Activated CD4-positive, alpha-beta T cell treated with anti-CD3 and anti-CD28 coated beads for 24 hours (primary cell): ENCODE results near the gene TAS2R46.
"Not testable (repeated sequence)": the region's sequence is repeated elsewhere in the genome, so short reads cannot be mapped to it uniquely, and the experiment has no call there.

Experiments
- DNase-seq, 2 donors: peaks; one replicate each; pipeline ENCODE4 v3.0.0-alpha.2; 2020; ENCODE audit warnings: low read depth in 2 of 2

Gene TAS2R46

DNA sequence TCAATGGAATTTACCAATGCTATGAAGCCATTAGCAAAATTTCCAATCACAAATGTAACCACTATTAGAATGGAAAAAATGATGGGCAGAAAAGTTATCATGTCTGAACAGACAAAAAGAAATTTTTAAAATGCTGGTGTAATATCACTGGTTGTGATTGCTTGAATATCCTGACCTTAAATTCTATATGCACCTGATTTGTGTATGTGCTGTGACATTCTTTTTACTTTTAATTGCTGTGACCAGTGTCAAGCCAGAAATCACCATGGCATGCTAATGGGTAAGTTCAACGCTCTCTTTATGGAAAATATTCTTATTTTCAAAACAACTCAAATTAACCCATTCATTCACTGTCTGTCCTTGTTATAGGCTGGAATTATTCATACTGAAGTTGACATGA, at the start of gene TAS2R46:
TSS of gene TAS2R46 (minus strand) at position 101 of the 400 bp plus-strand sequence. CDS start at position 101, 0 bp downstream.
- DNase-seq = not testable (repeated sequence)

DNA sequence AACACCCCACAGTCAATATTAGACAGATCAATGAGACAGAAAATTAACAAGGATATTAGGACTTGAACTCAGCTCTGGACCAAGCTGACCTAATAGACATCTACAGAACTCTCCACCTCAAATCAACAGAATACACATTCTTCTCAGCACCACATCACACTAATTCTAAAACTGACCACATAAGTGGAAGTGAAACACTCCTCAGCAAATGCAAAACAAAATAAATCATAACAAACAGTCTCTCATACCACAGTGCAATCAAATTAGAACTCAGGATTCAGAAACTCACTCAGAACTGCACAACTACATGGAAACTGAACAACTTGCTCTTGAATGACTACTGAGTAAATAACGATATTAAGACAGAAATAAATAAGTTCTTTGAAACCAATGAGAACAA, 49.1 kb upstream of the TAS2R46 start:
- not testable (repeated sequence) for DNase-seq

- DNase-seq = no peak
These were observed 46.8 kb upstream of the TAS2R46 start for GRCh38 chr12:11108862-11109261.

DNA sequence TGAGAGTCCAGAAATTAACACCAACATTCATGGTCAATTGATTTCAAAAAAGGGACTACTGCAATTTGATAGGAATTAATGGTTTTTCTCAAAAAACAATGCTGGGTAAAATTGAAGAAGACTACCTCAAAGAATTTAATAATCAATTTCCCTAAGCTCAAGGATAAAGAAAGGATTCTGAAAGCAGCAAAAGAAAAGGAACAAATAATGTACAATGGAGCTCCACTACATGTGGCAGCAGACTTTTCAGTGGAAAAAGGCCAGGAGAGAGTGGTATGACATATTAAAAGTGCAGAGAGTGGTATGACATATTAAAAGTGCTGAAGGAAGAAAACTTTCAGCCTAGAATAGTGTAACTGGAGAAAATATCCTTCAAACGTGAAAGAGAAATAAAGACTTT, 45.6 kb upstream of the TAS2R46 start:
- no peak for DNase-seq

GRCh38 chr12:11106288-11106687, 44.2 kb upstream of the TAS2R46 start:
- no peak for DNase-seq

DNA sequence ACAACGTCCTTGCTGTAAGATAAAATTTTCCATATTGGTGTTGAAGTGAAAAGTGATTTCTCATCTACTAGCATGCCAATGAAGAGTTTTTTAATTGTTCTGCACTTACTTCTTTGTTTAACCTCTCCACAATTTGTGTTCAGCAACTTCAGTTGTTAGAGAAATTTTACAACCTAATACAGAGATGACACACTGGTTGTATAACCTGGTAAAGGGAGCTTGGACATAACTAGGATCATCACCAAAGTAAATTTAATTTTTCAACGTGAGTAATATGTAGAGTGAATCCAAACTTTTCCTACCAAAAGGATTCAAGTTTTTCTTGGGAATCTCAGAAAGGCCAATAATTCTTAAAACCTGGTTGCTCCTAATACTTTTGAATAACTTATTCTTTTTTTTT, 43.5 kb upstream of the TAS2R46 start:
- DNase-seq = no peak

- not testable (repeated sequence) for DNase-seq
These were observed 32.8 kb upstream of the TAS2R46 start for GRCh38 chr12:11094910-11095309.

GRCh38 chr12:11092128-11092527, 30.0 kb upstream of the TAS2R46 start, which contains the start of gene TAS2R43:
Gene TAS2R43 (minus strand): TSS chr12:11092313. CDS start chr12:11092229, 84 bp downstream.
- no peak for DNase-seq

GRCh38 chr12:11089246-11089645, 27.2 kb upstream of the TAS2R46 start:
- no peak for DNase-seq

DNA sequence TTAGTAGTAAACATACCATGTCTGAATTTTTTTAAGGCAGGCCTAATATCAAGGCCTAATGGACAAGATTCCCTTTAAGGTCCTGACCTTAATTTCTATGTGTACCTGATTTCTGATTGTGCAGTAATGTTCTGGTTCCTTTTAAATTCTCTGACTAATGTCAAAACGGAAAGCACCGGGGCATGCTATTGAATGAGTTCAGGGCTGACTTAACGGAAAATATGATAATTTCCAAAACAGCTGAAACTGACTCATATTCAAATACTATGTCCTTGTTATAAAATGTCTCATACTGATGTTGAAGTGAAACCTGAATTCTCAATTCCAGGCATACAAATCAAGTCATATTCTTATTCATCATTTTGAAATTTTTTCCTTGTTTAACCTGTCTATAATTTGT, 23.3 kb upstream of the TAS2R46 start:
- peak in 1 of 2 donors; percentile 8 for DNase-seq

DNA sequence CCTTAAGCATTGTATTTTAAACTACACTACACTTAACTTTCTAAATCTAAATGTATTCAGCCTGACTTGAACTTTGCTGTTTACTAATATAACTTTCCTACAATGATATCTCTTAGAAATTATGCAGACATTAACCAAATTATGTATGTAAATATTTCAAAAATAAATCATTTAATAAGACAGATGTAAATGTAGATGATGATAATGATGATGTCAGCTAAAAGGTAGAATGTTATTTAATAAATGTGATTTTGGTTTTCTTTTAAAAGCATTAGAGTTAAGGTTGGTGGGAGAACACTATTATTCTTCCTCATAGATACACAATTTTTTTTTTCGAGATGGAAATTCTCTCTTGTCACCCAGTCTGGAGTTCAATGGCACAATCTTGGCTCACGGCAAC, 19.9 kb upstream of the TAS2R46 start:
- DNase-seq = no peak

GRCh38 chr12:11078246-11078645, 16.2 kb upstream of the TAS2R46 start:
- DNase-seq = no peak

GRCh38 chr12:11075642-11076041, 13.5 kb upstream of the TAS2R46 start:
- no peak for DNase-seq

DNA sequence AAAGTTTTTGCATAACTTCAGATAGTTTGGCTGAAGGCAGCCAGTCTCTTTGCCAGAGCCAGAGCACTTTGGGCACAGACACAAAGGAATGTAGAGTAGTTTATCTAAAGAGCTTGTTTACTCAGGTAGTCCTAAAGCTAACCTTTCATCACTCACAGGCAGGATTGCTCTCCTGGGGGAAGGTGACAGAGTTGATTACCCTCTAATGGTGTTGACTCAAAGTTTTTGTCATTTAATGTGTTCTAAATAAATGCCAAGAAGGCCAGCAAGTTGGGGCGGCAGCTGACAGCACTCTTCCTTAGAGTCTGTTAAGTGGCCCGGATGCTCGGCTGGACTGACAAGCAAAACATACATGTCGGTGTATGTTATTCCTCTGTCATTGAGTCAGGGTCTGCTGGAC, 9.3 kb upstream of the TAS2R46 start:
- DNase-seq = no peak

- no peak for DNase-seq
These were observed 8.9 kb upstream of the TAS2R46 start for GRCh38 chr12:11070999-11071398.

DNA sequence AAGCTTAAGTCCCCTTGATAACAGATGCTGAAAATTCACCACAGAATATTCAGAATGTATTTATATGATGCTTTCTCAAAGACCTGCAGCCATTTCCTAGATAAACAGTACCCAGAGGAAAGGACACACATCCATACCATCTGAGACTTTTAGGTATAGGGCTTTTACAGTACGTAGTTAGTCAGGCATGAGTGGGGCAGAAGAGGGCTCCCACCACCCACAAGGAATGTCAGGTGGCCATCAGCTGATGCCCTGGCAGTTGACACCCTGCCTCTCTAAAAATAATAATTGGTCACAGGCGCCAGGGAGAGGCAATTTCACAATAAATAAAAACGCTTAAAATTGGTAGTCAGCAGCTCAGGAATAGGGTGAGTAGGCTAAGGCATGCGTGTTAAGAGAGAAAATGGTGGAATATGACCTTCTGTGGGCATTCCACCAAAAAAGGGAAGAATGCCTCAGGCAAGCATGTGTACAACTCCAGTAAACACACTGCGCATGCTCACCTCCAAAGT, 7.8 kb upstream of the TAS2R46 start:
- DNase-seq = no peak

DNA sequence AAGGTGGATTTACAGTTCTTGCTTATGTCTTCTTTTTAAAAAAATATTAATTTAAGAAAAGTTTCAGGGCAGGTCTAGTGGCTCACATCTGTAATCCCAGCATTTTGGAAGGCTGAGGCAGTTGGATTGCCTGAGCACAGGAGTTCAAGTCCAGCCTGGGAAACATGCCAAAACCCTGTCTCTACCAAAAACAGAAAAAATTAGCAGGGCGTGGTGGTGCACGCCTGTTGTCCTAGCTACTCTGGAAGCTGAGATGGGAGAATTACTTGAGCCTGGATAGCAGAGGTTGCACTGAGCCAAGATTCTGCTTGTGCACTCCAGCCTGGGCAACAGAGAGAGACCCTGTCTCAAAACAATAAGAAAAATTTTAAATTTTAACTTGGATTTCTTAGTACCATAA, 5.4 kb upstream of the TAS2R46 start:
- DNase-seq = no peak

GRCh38 chr12:11059784-11060183, 2.3 kb downstream of the TAS2R46 start:
- DNase-seq = no peak

DNA sequence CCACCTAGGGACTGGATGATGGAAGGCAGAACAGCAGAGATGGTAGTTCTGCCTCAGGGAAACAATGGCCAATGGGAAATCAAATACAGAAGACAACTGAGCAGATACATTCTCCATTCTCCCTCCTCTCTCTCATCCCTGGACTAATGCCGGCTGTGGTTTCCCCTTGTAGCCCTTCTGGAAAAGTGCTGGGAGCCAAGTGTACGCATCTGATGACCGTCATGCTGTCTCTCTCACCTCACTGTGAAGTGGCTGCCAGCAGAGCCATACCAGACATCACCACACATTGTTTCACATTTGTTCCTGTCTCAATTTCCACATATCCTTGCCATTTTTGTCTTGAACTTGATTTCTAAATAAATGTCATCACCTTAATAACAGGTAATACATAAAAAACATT, 3.1 kb downstream of the TAS2R46 start:
- no peak for DNase-seq

DNA sequence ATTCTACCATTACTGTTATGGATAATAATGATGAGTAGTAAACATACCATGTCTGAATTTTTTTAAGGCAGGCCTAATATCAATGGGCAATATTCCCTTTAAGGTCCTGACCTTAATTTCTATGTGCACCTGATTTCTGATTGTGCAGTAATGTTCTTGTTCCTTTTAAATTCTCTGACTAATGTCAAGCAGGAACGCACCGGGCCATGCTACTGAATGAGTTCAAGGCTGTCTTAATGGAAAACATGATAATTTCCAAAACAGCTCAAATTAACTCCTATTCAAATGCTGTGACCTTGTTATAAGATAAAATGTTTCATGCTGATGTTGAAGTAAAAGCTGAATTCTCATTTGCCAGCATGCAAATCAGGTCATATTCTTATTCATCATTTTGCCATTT, 6.8 kb downstream of the TAS2R46 start:
- DNase-seq = no peak

- DNase-seq = not testable (repeated sequence)
These were observed 12.1 kb downstream of the TAS2R46 start for GRCh38 chr12:11049806-11050531.

- DNase-seq = not testable (repeated sequence)
These were observed 20.7 kb downstream of the TAS2R46 start for GRCh38 chr12:11041366-11041765.

GRCh38 chr12:11040162-11040561, 21.9 kb downstream of the TAS2R46 start:
- no peak for DNase-seq

DNA sequence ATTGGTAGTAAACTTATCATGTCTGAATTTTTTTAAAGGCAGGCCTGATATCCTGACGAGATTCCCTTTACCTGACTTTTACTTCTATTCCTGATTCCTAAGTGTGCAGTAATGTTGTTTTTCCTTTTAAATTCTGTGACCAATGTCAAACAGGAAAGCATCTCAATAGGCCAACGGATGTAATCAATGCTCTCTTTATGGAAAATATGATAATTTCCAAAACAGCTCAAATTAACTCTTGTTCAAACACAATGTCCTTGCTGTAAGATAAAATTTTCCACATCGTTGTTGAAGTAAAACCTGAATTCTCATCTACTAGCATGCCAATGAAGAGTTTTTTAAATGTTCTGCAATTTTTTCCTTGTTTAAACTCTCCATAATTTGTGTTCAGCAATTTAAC, 22.9 kb downstream of the TAS2R46 start:
- DNase-seq = no peak
